GM19025 (cell line): ENCODE measurements around the gene DSTYK.
"Not testable (repeated sequence)": the region's sequence is repeated elsewhere in the genome, so short reads cannot be mapped to it uniquely, and the experiment has no call there.

Source experiments
- ATAC-seq: cut with Tn5 transposase; IDR thresholded peaks from one replicate; pipeline ENCODE4 v1.9.1; 2021; ENCODE audit warnings: mild to moderate bottlenecking, low read depth, moderate library complexity; ENCODE audit not compliant: unreplicated experiment

DSTYK gene

GRCh38 chr1:205241366-205242030 is 30.0 kb upstream of the DSTYK start:
- no peak for ATAC-seq

GRCh38 chr1:205240569-205240968 is 29.1 kb upstream of the DSTYK start:
- ATAC-seq: no peak

- no peak for ATAC-seq
These were observed 28.6 kb upstream of the DSTYK start for GRCh38 chr1:205240118-205240517.

GRCh38 chr1:205239078-205239477 is 27.6 kb upstream of the DSTYK start:
- no peak for ATAC-seq

- no peak for ATAC-seq
These were observed 26.3 kb upstream of the DSTYK start for GRCh38 chr1:205237526-205238484.

- no peak for ATAC-seq
These were observed 25.5 kb upstream of the DSTYK start for GRCh38 chr1:205236951-205237475.

GRCh38 chr1:205236526-205236925 is 25.0 kb upstream of the DSTYK start:
- no peak for ATAC-seq

- ATAC-seq: no peak
These were observed 24.4 kb upstream of the DSTYK start for GRCh38 chr1:205235951-205236350.

GRCh38 chr1:205233986-205234385 is 22.5 kb upstream of the DSTYK start:
- ATAC-seq: not testable (repeated sequence)

GRCh38 chr1:205232945-205233397 is 21.5 kb upstream of the DSTYK start:
- no peak for ATAC-seq

- no peak for ATAC-seq
These were observed 20.8 kb upstream of the DSTYK start for GRCh38 chr1:205232127-205232820.

- no peak for ATAC-seq
These were observed 19.5 kb upstream of the DSTYK start for GRCh38 chr1:205230982-205231381.

GRCh38 chr1:205229916-205230700 is 18.6 kb upstream of the DSTYK start:
- no peak for ATAC-seq

- no peak for ATAC-seq
These were observed 17.9 kb upstream of the DSTYK start for GRCh38 chr1:205229399-205229871.

- no peak for ATAC-seq
These were observed 16.6 kb upstream of the DSTYK start for GRCh38 chr1:205228093-205228521.

GRCh38 chr1:205227584-205228013 is 16.1 kb upstream of the DSTYK start, which contains the start of gene TMCC2:
Gene TMCC2 (plus strand): TSS chr1:205227946. CDS start chr1:205228565, 619 bp downstream.
- ATAC-seq: no peak

GRCh38 chr1:205226868-205227583 is 15.5 kb upstream of the DSTYK start:
- ATAC-seq: no peak

- no peak for ATAC-seq
These were observed 14.6 kb upstream of the DSTYK start for GRCh38 chr1:205225901-205226765.
